Upper lobe of left lung (tissue), 4 donors: ENCODE results near the gene DNA2.

ENCODE experiments used
- CTCF ChIP-seq, 6 experiments: fragments of 450-650 bp in 4 of 6; fragments of 200-600 bp in 2 of 6; sonication (generic) in 2 of 6; IDR thresholded peaks; one replicate each; pipeline ENCODE4 v1.5.1; 2016 to 2019; ENCODE audit warnings: antibody characterized with exemption in 6 of 6
- EP300 ChIP-seq, 4 donors: sonication (generic); formaldehyde crosslinking; IDR thresholded peaks; one replicate each; pipeline ENCODE4 v1.5.1; 2017; ENCODE audit warnings: antibody characterized with exemption in 4 of 4, control low read depth in 2 of 4

- no peak for TF ChIP-seq EP300 (IDR thresholded peaks at IDR 0.05)
- TF ChIP-seq CTCF (IDR thresholded peaks at IDR 0.05), result no peak
These were observed 43.2 kb downstream of the DNA2 start for GRCh38 chr10:68428396-68429104.
